Measurements from ENCODE around the gene LARP1. TPM values are rescaled to one million over a fixed set of nuclear protein-coding genes. Genes with fewer than 3 reads are reported as not detected.
A peak's percentile ranks its signal among the peaks of the same experiment; 100 is the strongest.

Gene LARP1
- total and polyA plus RNA-seq, 9 of the 15 experiments (the other 6 are each of a cell fraction or from before 2014, with no cell fraction given), result 22.6 to 300 (median 92.0) TPM

DNA sequence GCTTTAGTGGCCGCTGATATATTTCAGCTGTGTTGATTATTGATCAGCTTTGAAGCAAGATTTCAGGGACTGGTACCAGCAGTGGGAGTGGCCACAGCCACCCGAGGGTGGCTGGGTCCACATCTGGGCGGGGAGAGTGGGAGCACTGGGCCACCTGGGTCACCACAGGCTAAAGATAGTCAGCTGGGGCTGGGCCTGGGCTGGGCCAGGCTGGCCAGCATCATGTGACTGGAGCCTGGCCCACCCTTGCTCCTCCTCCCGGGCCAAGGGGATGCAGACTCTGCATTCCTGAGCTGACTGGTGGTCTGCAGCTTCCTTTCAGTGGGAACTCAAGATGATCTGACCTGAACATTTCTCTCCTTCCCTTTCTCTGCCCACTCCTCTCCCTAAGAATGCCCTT, 27.1 kb downstream of the LARP1 start (continued):
- TF ChIP-seq, protein P1, sequence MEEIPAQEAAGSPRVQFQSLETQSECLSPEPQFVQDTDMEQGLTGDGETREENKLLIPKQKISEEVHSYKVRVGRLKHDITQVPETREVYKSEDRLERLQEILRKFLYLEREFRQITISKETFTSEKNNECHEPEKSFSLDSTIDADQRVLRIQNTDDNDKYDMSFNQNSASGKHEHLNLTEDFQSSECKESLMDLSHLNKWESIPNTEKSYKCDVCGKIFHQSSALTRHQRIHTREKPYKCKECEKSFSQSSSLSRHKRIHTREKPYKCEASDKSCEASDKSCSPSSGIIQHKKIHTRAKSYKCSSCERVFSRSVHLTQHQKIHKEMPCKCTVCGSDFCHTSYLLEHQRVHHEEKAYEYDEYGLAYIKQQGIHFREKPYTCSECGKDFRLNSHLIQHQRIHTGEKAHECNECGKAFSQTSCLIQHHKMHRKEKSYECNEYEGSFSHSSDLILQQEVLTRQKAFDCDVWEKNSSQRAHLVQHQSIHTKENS (CRISPR knock-in tag; IDR thresholded peaks at IDR 0.05), result no peak
- no peak for TF ChIP-seq NCOA2 (IDR thresholded peaks at IDR 0.05; ENCODE audit: partially characterized antibody in 2 of 2)
- no peak for TF ChIP-seq RREB1 (CRISPR knock-in tag; IDR thresholded peaks at IDR 0.05)
- TF ChIP-seq, protein P2, sequence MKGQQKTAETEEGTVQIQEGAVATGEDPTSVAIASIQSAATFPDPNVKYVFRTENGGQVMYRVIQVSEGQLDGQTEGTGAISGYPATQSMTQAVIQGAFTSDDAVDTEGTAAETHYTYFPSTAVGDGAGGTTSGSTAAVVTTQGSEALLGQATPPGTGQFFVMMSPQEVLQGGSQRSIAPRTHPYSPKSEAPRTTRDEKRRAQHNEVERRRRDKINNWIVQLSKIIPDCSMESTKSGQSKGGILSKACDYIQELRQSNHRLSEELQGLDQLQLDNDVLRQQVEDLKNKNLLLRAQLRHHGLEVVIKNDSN (CRISPR knock-in tag; IDR thresholded peaks at IDR 0.05), result peak; percentile 80
- no peak for TF ChIP-seq NR3C1 (CRISPR knock-in tag; IDR thresholded peaks at IDR 0.05)
- TF ChIP-seq SPI1 (IDR thresholded peaks at IDR 0.05; ENCODE audit: borderline replicate concordance, low read depth, low read length), result no peak
- TF ChIP-seq TBP (optimal IDR thresholded peaks at IDR 0.05; ENCODE audit: low read depth, low read length), result no peak
- TF ChIP-seq MYC (IDR thresholded peaks at IDR 0.05; ENCODE audit: low read depth, low read length), result no peak
- TF ChIP-seq MYC (CRISPR knock-in tag; IDR thresholded peaks at IDR 0.05; ENCODE audit: borderline replicate concordance, low read depth), result no peak
- no peak for TF ChIP-seq ZZZ3 (IDR thresholded peaks at IDR 0.05)
- TF ChIP-seq U2AF2 (optimal IDR thresholded peaks at IDR 0.05; ENCODE audit: low read depth, low read length), result no peak
- 0 out of 2 replicates have a peak, but pooled peaks have one; percentile 12 for TF ChIP-seq CBFA2T2 (conservative IDR thresholded peaks at IDR 0.05)
- TF ChIP-seq POLR2H (tag; IDR thresholded peaks at IDR 0.05; ENCODE audit: low read depth), result no peak
